ENCODE data around the gene PIGM. TPM values are rescaled to one million over a fixed set of nuclear protein-coding genes. Genes with fewer than 3 reads are reported as not detected.

Gene PIGM
- total RNA-seq, 1 donor from 2014 or later: 7.0 TPM

DNA sequence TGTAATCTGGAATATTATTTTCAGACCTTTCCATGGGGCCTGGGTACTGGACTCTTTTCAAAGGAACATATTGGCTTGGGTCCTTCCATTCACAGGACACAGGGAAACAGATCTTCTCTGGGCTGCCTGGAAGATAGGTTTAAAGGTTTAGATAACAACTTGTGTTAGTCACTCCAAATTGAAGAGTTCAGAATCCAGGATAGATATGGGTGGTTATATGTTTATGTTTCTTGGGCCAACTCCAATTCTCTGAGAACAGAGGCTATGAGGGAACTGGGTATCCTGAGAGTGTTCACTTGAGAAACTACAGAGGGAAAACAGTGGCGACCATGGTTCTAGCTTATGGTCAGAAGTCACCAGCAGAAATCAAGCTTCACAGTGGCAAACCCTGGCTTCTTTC lies 8.7 kb upstream of the PIGM start:
- no peak overlapping the region for H3K27ac Mint-ChIP-seq (ENCODE audit: unreplicated experiment)
- no peak for DNase-seq (ENCODE audit: low read depth)

DNA sequence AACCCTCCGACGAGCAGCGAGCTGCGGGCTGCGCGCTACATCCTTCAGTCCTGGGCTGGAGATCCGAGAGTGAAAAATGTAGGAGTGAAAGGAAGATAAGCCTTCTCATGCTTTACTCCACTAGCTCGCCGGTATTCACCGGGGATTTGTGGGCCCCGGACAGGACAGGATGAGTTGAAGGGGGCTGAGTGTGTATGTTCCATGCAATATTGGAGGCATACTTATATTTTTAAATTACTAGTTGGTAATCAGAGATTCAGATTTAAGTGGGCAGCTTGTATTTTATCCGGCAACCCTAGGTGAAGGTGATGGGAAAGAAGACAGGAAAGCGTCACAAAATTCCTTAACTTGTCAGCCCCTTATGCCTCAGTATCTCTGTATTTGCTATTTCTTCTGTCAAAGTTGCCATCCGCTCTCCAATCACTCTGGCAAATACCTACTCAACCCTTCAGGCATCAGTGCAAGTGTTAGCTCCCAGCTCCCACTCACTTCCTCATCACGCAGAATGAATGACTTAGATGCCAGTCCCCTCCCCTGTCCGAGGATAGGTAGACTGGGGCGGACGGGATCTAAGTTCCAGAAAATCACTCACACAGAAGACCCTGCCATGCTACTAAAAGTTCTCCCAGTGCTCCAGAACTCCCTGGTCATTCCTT lies 503 bp upstream of the PIGM start:
- Histone ChIP-seq H3K27ac (ENCODE audit: low read depth, low read length) (peak overlapping the region; percentile 46), H3K9ac (ENCODE audit: low read length) (peak overlapping the region; percentile 76), H2AFZ (ENCODE audit: low read depth, low read length) (peak overlapping the region; percentile 98), H3K79me2 (ENCODE audit: insufficient read depth, low read length) (peaks cover 17% of the 10 kb centered on the region), H3K9me3 (ENCODE audit: insufficient read depth, low read depth, low read length) (no peaks in the 10 kb centered on the region), H3K4me2 (ENCODE audit: low read length) (peak overlapping the region; percentile 99), H3K4me1 (ENCODE audit: insufficient read depth, low read length) (peaks cover 13% of the 10 kb centered on the region), H3K27me3 (ENCODE audit: insufficient read depth, low read length) (no peaks in the 10 kb centered on the region), H3K36me3 (ENCODE audit: insufficient read depth, low read length) (no peaks in the 10 kb centered on the region), H4K20me1 (ENCODE audit: insufficient read depth, low read length) (peaks cover 16% of the 10 kb centered on the region), H3K4me3 (ENCODE audit: insufficient read depth, low read depth, low read length) (peak overlapping the region; percentile 98)
- Mint-ChIP-seq H3K4me3 (ENCODE audit: unreplicated experiment) (peak overlapping the region; percentile 98), H3K36me3 (ENCODE audit: low read depth, unreplicated experiment) (no peaks in the 10 kb centered on the region), H3K4me1 (ENCODE audit: low read depth, unreplicated experiment) (peaks cover 5% of the 10 kb centered on the region), H3K9me3 (ENCODE audit: unreplicated experiment) (no peaks in the 10 kb centered on the region), H3K27ac (ENCODE audit: unreplicated experiment) (peak overlapping the region; percentile 73), H3K27me3 (ENCODE audit: low read depth, unreplicated experiment) (no peaks in the 10 kb centered on the region)
- no peak for TF ChIP-seq CTCF (IDR thresholded peaks at IDR 0.05; ENCODE audit: insufficient read depth, low read depth, low read length)
- TF ChIP-seq EZH2 (IDR thresholded peaks at IDR 0.05; ENCODE audit: insufficient read depth, low read length): no peak
- DNase-seq (ENCODE audit: low read depth) (no peak), FAIRE-seq (no peak)

More for the DNA sequence above, 8.7 kb upstream of the PIGM start:
- TF ChIP-seq CTCF (IDR thresholded peaks at IDR 0.05; ENCODE audit: insufficient read depth, low read depth, low read length) (no peak), EZH2 (IDR thresholded peaks at IDR 0.05; ENCODE audit: insufficient read depth, low read length) (no peak)
- no peak overlapping the region for H3K4me3 ChIP-seq (ENCODE audit: insufficient read depth, low read depth, low read length)
- H3K4me1 Mint-ChIP-seq (ENCODE audit: low read depth, unreplicated experiment): no peaks in the 10 kb centered on the region
- peaks cover 2% of the 10 kb centered on the region for H3K36me3 Mint-ChIP-seq (ENCODE audit: low read depth, unreplicated experiment)
- H2AFZ ChIP-seq (ENCODE audit: low read depth, low read length): no peak overlapping the region
- no peak overlapping the region for H3K27ac ChIP-seq (ENCODE audit: low read depth, low read length)
- no peak overlapping the region for H3K4me3 Mint-ChIP-seq (ENCODE audit: unreplicated experiment)
- no peaks in the 10 kb centered on the region for H3K79me2 ChIP-seq (ENCODE audit: insufficient read depth, low read length)
- no peak overlapping the region for H3K4me2 ChIP-seq (ENCODE audit: low read length)
- H3K27me3 Mint-ChIP-seq (ENCODE audit: low read depth, unreplicated experiment): peaks cover 8% of the 10 kb centered on the region
- no peaks in the 10 kb centered on the region for H4K20me1 ChIP-seq (ENCODE audit: insufficient read depth, low read length)
- H3K9ac ChIP-seq (ENCODE audit: low read length): no peak overlapping the region
- no peaks in the 10 kb centered on the region for H3K9me3 Mint-ChIP-seq (ENCODE audit: unreplicated experiment)
- H3K36me3 ChIP-seq (ENCODE audit: insufficient read depth, low read length): no peaks in the 10 kb centered on the region
- H3K27me3 ChIP-seq (ENCODE audit: insufficient read depth, low read length): peaks cover 6% of the 10 kb centered on the region
- H3K9me3 ChIP-seq (ENCODE audit: insufficient read depth, low read depth, low read length): no peaks in the 10 kb centered on the region
- no peak for FAIRE-seq
- H3K4me1 ChIP-seq (ENCODE audit: insufficient read depth, low read length): no peaks in the 10 kb centered on the region

- Histone ChIP-seq H3K79me2 (ENCODE audit: insufficient read depth, low read length) (peaks cover 17% of the 10 kb centered on the region), H3K4me3 (ENCODE audit: insufficient read depth, low read depth, low read length) (peak overlapping the region; percentile 98), H3K27me3 (ENCODE audit: insufficient read depth, low read length) (no peaks in the 10 kb centered on the region), H3K4me1 (ENCODE audit: insufficient read depth, low read length) (peaks cover 13% of the 10 kb centered on the region), H4K20me1 (ENCODE audit: insufficient read depth, low read length) (peaks cover 18% of the 10 kb centered on the region), H3K36me3 (ENCODE audit: insufficient read depth, low read length) (no peaks in the 10 kb centered on the region), H3K9me3 (ENCODE audit: insufficient read depth, low read depth, low read length) (no peaks in the 10 kb centered on the region), H2AFZ (ENCODE audit: low read depth, low read length) (peak overlapping the region; percentile 98), H3K4me2 (ENCODE audit: low read length) (peak overlapping the region; percentile 99), H3K9ac (ENCODE audit: low read length) (peak overlapping the region; percentile 76), H3K27ac (ENCODE audit: low read depth, low read length) (no peak overlapping the region)
- no peak overlapping the region for H3K27ac Mint-ChIP-seq (ENCODE audit: unreplicated experiment)
- H3K4me3 Mint-ChIP-seq (ENCODE audit: unreplicated experiment): peak overlapping the region; percentile 98
- H3K4me1 Mint-ChIP-seq (ENCODE audit: low read depth, unreplicated experiment): peaks cover 5% of the 10 kb centered on the region
- FAIRE-seq: no peak
- no peak for DNase-seq (ENCODE audit: low read depth)
- no peaks in the 10 kb centered on the region for H3K9me3 Mint-ChIP-seq (ENCODE audit: unreplicated experiment)
- no peaks in the 10 kb centered on the region for H3K36me3 Mint-ChIP-seq (ENCODE audit: low read depth, unreplicated experiment)
- H3K27me3 Mint-ChIP-seq (ENCODE audit: low read depth, unreplicated experiment): no peaks in the 10 kb centered on the region
- TF ChIP-seq EZH2 (IDR thresholded peaks at IDR 0.05; ENCODE audit: insufficient read depth, low read length) (no peak), CTCF (IDR thresholded peaks at IDR 0.05; ENCODE audit: insufficient read depth, low read depth, low read length) (no peak)
Measured at GRCh38 chr1:160030657-160031364, 979 bp downstream of the PIGM start.

All from astrocyte (in vitro differentiated cells and primary cell).